Lung (tissue), 12 donors: ENCODE measurements around the gene TSEN15. TPM values are rescaled to one million over a fixed set of nuclear protein-coding genes. Genes with fewer than 3 reads are reported as not detected.
A peak's percentile ranks its signal among the peaks of the same experiment; 100 is the strongest.

Experiments used
- ATAC-seq: fragments of 200-7000 bp; cut with Tn5 transposase; one replicate; pipeline ENCODE4 v1.9.1; 2020; ENCODE audit warnings: moderate number of reproducible peaks; ENCODE audit not compliant: insufficient read depth, low FRiP score
- DNase-seq, 3 donors: peaks; one replicate each; pipeline ENCODE4 v3.0.0-alpha.2; 2013 to 2017
- H3K27ac ChIP-seq, 2 donors: one replicate each; pipeline ENCODE4 v1.5.1; 2013; ENCODE audit warnings: mild to moderate bottlenecking in 2 of 2, moderate library complexity in 2 of 2, control low read depth in 1 of 2, inconsistent platforms in 1 of 2, low read depth in 1 of 2, low read length in 1 of 2
- H3K27me3 ChIP-seq, 3 donors: one replicate each; pipeline ENCODE4 v1.5.1; 2013; ENCODE audit warnings: low read length in 2 of 3; ENCODE audit not compliant: control insufficient read depth in 3 of 3, insufficient read depth in 3 of 3
- H3K36me3 ChIP-seq, 4 donors: one replicate each; pipeline ENCODE4 v1.5.1; 2013; ENCODE audit warnings: low read length in 4 of 4, mild to moderate bottlenecking in 1 of 4, moderate library complexity in 1 of 4; ENCODE audit not compliant: control insufficient read depth in 4 of 4, insufficient read depth in 4 of 4
- H3K4me1 ChIP-seq, 5 donors: one replicate each; pipeline ENCODE4 v1.5.1; 2013; ENCODE audit warnings: low read length in 5 of 5, mild to moderate bottlenecking in 2 of 5, moderate library complexity in 1 of 5; ENCODE audit not compliant: control insufficient read depth in 5 of 5, insufficient read depth in 5 of 5
- H3K4me3 ChIP-seq: one replicate; pipeline ENCODE4 v1.5.1; 2013; ENCODE audit warnings: mild to moderate bottlenecking, control low read depth, moderate library complexity
- H3K9ac ChIP-seq, 2 donors: one replicate each; pipeline ENCODE4 v1.5.1; 2013; ENCODE audit warnings: low read length in 2 of 2, control low read depth in 1 of 2; ENCODE audit not compliant: insufficient read depth in 1 of 2
- H3K9me3 ChIP-seq, 4 donors: one replicate each; pipeline ENCODE4 v1.5.1; 2013; ENCODE audit warnings: low read length in 3 of 4, mild to moderate bottlenecking in 1 of 4, moderate library complexity in 1 of 4; ENCODE audit not compliant: control insufficient read depth in 4 of 4, insufficient read depth in 3 of 4
- WGBS, 2 donors: extraction: QIAGEN DNeasy Blood & Tissue Kit; methylation state at CpG; one replicate each; pipeline ENCODE4 v1.1.7; 2013; 5-methylcytosine and 5-hydroxymethylcytosine counted together
- polyA plus RNA-seq, 2 donors: library from polyadenylated mRNA; stranded (reverse); fragments of 200-250 nt; gene quantifications; one replicate each; pipeline ENCODE4 v1.2.1, GENCODE V29; 2013
- total RNA-seq, 2 donors: library from RNA; depleted of rRNA in 1 of 2; stranded (reverse); fragments of >200 nt in 1 of 2; gene quantifications; one replicate each; pipeline ENCODE4 v1.2.1, GENCODE V29; 2014 to 2021
- TF ChIP-seq, protein P1 (sequence below): IDR thresholded peaks from 2 replicates; pipeline ENCODE4 v1.5.1; 2012; ENCODE audit warnings: mild to moderate bottlenecking; ENCODE audit errors: control extremely low read depth, extremely low read depth
- donor health status: control.
- donor health status: control.
- donor health status: Bipolar disorder and iron deficiency.
- donor health status: healthy.
- donor health status: DM: yes; HTN: yes; CAD: no.

Gene TSEN15
- total and polyA plus RNA-seq, 4 donors, result 18.8 to 32.8 (median 31.1) TPM

DNA sequence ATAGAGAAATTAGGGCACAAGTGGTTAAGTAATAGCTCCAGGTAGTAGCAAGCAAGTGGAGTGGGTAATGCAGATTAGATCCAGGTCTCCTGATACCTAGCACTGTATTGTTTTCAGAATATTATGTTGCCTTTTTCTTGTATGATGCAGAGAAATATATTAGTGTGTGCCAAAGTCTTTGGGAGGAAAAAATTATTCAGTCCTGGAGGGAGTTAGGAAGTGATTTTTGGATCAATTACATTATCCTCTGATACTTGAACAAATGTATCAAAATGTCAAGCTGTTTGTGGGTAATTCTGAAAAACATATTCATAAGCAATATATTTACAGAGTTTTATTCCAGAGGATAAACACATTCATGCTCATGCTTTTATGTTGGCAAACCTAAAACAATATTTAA is 28.8 kb downstream of the TSEN15 start:
- H3K9ac ChIP-seq, result no peak overlapping the region
- no peaks in the 10 kb centered on the region for H3K27me3 ChIP-seq
- ATAC-seq (no peak), DNase-seq (no peak)
- H3K4me3 ChIP-seq, result no peak overlapping the region
- no peak overlapping the region for H3K27ac ChIP-seq
- H3K36me3 ChIP-seq, result no peaks in the 10 kb centered on the region
- TF ChIP-seq, protein P1, sequence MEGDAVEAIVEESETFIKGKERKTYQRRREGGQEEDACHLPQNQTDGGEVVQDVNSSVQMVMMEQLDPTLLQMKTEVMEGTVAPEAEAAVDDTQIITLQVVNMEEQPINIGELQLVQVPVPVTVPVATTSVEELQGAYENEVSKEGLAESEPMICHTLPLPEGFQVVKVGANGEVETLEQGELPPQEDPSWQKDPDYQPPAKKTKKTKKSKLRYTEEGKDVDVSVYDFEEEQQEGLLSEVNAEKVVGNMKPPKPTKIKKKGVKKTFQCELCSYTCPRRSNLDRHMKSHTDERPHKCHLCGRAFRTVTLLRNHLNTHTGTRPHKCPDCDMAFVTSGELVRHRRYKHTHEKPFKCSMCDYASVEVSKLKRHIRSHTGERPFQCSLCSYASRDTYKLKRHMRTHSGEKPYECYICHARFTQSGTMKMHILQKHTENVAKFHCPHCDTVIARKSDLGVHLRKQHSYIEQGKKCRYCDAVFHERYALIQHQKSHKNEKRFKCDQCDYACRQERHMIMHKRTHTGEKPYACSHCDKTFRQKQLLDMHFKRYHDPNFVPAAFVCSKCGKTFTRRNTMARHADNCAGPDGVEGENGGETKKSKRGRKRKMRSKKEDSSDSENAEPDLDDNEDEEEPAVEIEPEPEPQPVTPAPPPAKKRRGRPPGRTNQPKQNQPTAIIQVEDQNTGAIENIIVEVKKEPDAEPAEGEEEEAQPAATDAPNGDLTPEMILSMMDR, result no peak
- H3K9me3 ChIP-seq, result peaks cover 0 to 3% (median 0%) of the 10 kb centered on the region in 4 donors
- H3K4me1 ChIP-seq, result peaks cover 0 to 17% (median 0%) of the 10 kb centered on the region in 5 donors

DNA sequence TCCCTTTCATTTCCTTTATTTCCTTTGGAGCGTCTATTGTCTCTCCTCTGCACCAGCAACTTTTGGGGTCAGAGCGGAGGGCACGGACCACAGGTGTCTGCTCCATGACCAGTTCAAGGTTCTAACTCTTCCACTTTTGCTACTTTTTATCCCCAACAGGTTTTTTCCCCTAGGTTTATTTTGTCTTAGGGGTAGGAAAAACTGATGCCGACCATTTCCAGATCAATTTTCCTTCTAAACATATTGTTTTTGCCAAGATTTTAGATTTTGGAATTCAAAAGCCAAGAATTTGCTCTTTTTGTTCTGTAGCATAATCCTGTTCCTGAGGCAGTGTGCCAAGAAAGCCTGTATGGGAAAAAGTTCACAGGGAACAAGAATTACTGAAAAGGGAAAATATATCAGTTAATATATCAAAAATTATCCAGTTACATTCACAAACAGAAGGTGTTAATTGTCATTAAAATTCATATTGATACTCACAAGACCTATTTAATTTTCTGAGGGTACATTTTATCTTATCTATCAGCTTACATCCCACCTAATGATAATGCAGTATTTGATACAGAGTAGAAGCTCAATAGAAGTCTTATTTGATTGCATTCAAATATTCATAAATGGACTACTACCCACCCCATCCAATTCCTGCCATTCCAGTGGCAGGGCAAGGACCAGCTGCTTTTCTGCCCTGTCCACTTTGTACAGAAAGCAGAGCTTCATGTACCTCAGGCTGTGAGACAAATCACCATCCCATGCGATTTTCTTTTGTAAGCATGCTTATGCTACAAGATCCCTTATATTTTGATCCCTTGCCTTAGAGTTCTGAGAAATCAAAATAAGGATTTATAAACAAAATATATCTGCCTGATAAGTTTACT is 31.2 kb downstream of the TSEN15 start:
- no peak overlapping the region for H3K27ac ChIP-seq
- 86 to 92% methylated on average over 5 of the region's 5 CpGs for WGBS, 2 donors

DNA sequence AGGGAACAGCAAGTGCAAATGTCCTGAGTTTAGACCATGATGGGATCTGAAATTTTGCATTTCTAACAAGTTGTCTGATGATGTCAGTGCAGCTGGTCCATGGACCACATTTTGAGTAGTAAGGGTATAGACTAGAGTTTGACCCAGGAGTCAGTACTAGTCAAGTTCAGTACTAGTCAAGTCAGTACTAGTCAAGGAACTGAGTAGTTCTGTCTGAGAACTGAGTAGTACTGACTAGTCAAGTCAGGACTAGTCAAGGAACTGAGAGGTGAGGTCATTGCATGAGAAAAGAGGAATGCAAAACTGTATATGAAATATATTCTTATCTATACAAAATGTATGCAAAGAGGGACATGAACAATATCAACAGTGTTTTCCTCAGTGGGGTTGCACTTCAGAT is 34.1 kb downstream of the TSEN15 start:
- TF ChIP-seq, protein P1, result no peak
- Histone ChIP-seq H3K27ac (no peak overlapping the region), H3K4me1 (peaks cover 0 to 16% (median 0%) of the 10 kb centered on the region in 5 donors), H3K9ac (no peak overlapping the region), H3K4me3 (no peak overlapping the region), H3K36me3 (no peaks in the 10 kb centered on the region), H3K9me3 (peaks cover 0 to 3% (median 1%) of the 10 kb centered on the region in 4 donors), H3K27me3 (no peaks in the 10 kb centered on the region)
- DNase-seq, result no peak
- ATAC-seq, result no peak

More for the DNA sequence above, 31.2 kb downstream of the TSEN15 start:
- Histone ChIP-seq H3K4me1 (peaks cover 0 to 16% (median 0%) of the 10 kb centered on the region in 5 donors), H3K9me3 (peaks cover 0 to 3% (median 1%) of the 10 kb centered on the region in 4 donors), H3K4me3 (no peak overlapping the region), H3K36me3 (no peaks in the 10 kb centered on the region), H3K9ac (no peak overlapping the region), H3K27me3 (no peaks in the 10 kb centered on the region)
- no peak for ATAC-seq
- peak in 2 of 3 donors; percentile 50 to 53 for DNase-seq
- TF ChIP-seq, protein P1, result no peak
